HG03378 (cell line): Measurements from ENCODE around the gene ILKAP.

Experiments
- ATAC-seq: cut with Tn5 transposase; IDR thresholded peaks from one replicate; pipeline ENCODE4 v1.9.1; 2021; ENCODE audit warnings: mild to moderate bottlenecking, moderate library complexity; ENCODE audit not compliant: unreplicated experiment

ILKAP gene

DNA sequence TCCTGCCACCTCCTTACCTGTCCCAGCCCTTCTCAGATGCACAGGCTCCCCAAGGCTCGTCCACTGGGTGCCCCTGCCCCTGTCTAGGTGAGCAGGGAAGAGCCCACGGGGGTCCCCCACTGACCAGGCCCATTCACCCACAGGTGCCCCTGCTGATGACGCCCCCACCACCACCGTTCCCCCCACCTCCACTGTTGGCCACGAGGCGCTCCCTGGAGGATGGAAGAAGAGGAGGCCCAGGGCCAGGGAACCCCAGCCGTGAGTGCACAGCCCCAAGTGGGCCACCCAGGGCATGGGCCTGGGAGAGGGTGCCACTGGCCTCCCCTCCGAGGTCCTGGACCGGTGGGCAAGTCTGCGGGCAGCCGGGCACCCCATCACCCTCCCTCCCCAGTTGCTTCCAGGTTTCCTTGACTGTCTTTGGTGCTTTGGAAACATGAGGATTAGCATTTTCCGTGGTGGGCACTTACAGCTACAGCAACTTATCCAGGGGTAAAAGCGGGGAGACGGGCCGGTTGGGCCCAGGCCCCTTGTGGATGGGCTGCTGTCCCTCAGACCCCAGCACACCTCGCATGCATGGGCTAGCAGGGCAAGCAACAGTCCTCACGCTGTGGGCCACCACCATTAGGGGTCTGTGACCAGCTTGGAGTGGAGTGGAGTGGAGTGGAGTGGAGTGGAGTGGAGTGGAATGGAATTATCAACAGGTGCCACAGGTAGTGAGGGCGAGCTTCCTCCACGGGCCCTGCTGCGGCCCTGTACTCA is 78.2 kb downstream of the ILKAP start:
- ATAC-seq, result no peak

DNA sequence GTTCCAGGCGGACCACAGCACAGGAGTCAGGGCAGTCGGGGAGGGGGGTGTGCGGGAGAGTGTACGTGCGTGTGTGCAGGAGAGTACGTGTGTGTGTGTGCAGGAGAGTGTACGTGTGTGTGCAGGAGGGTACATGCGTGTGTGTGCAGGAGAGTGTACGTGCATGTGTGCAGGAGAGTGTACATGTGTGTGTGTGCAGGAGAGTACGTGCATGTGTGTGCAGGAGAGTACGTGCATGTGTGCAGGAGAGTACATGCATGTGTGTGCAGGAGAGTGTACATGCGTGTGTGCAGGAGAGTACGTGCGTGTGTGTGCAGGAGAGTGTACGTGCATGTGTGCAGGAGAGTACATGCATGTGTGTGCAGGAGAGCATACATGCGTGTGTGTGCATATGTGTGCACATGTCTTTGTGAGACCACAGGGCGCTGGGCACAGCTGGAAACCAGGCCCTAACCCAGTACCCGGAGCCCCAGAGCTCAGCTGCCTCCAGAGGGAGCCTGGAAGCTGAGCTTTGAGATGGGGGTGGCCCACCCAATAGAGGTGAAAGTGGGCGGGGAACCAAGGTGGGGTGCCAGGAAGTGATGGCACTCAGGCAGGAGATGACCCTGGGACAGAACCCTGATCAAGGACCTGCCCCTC is 78.9 kb downstream of the ILKAP start:
- ATAC-seq, result no peak

DNA sequence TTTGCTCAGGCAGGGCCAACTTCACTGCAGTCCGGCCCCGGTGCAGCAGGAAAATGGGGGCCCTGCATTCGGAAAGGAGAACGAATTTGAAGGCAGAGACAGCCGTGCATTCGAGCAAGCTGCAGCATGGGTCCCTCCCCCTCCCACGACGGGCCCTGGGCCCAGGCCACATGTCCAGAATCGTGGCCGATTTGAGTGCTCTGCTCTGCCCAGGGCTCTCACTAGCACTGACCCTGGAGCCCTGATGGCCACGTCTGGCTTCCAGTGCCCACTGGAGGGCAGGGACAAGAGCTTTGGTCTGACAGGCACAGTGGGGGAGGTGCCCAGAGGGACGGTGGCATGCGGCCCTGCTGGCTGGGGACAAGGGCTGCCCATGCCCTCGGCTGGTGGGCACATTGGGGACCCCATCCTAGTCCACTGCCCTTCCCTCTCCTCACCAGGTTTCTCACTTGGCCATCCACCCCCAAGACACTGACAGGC is 79.5 kb downstream of the ILKAP start:
- no peak for ATAC-seq

DNA sequence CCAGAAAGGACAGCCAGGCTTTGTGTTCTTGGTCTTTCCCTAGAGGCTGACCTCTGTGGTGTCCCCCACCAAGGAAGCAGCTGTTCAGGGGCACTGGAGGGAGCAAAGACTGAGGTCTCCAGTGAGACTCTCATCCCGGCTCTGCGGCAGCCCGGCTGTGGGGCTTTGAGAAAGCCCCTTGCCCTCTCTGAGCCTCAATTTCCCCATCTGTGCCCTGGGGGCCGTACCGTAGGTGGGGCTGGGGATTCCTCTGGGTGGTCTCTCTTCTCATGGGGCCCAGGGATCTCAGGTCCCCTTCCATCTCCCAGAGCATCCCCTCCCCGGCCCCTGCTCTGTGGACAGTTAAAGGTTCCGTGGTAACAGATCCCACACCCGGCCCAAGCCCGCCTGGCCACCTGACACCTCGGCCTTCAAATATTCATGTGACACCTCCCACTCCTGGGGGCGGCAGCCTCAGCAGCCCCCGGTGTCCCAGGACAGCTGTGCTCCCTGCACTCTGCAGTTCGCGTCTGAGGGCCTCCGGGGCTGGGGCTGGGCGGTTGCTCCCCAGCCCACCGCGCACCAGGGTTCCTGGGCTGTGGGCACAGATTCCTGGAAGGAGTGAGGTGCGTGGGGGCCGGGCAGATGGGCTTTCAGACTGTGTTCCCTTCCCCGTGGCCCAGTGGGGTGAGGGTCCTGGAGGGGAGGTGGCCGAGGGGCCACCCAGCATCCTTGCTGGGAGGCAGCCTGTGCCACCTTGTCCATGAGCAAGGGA is 80.1 kb downstream of the ILKAP start:
- no peak for ATAC-seq

DNA sequence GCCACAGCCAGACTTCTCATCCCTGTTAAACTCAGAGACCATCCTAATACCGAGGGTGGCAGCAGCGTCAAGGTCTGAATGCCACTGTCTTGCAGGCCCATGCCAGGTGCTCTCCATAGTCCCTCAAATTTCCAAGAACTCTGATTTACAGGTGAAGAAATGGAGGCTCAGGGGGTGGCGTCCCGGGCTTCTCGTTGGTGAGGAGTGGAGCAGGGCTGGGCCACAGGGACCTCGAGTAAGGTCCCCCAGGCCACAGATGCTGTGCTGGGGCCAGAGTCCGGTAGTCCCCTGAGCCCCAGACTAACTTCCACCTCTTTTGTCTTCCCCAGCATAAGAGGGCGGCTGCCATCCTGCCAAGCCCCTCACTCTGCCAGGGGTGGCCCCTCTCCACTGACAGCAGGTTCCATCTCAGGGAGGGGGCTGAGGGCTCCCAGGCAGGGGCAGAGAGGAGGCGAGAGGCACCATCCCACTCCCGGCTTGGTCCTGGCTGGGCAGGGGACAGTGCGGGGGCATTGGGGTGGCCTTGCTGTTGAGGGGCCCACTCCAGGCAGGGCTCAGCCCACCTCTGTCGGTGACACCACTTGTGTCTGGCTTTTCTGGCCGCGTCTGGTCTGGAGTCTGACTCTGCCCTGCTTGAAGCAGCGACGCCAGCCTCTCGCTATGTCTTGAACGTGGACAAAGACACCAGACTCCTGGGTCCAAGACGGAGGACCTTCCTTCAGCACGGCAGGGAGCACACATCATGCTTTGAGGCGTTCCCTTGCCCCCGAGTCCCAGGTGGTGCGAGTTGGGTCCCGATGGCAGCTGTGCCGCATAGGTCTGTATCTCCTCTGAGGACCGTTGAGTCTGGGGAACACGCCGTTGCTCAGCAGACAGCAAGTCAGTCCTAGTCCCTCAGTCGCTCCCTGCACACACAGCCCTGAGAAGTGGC is 80.9 kb downstream of the ILKAP start:
- no peak for ATAC-seq

DNA sequence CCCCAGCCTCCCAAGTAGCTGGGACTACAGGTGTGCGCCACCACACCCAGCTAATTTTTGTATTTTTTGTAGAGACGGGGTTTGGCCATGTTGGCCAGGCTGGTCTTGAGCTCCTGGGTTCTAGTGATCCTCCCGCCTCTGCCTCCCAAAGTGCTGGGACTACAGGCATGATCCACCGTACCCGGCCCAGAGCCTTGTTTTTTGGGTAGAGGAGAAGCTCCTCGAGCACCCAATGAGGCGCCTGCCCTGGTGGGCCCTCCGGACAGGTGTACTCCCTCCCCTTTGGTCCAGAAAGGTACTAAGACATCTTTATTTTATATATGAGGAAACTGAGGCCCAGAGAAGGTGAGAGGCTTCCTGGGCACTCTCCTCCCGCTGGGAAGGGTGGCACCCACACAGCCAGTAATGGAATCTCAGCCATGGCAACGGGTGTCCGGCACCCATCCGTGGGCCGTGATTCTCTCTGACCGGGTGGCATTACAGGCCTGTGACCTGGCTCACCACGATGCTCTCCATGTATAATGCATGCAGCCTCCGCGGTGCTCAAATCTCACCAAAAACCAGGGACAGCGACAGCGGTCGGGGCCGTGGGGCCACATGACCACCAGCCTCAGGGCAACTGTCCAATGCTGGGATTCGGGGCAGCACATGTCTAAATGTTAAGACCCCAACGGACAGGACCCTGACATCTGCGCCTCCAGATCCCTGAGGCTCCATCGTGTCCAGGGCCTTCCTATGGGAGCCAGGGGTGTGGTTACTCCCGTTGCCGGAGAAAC is 81.8 kb downstream of the ILKAP start:
- ATAC-seq, result no peak

DNA sequence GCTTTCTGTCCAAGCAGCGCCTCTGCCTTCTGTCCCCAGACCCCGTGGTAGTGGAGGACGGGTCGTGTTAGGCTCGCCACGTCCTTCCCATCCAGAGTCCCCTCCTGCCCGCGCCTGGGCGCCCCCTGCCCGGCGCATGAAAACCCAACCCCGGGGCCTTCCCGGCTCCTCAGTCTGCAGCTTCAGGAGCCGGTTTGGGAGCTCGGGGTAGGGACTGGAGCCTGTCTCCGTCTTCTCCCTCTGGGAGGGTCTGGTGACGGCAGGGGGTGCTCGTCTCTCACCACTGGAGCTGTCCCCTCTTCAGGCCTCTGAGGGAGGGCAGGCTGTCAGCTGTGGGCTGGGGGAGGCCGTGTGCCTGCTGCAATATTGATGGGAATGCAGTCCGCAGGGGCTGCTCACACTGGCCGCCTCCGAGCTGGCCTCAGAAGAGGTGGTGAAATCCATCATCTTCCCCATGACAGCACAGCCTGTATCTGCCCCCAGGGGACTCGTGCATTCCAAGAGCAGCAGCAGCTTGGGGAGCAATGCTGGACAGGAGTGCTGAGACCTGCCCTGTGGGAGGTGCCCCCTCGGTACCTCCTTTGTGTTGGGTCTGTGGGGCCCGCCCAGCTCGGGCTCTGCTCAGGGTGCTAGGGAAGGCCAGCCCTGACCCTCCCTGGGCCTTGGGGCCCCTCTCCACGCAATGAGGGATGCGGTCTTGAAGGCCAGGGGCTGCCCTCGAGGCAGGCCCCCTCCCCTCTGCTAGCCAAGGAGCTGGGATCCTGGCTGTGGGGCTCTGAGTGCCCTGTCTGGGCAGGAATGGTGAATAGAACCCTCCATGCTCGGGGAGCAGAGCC is 82.8 kb downstream of the ILKAP start:
- no peak for ATAC-seq
